Esophagus muscularis mucosa (tissue), 4 donors: Measurements from ENCODE around the gene ATP6AP1. TPM values are rescaled to one million over a fixed set of nuclear protein-coding genes. Genes with fewer than 3 reads are reported as not detected.

Source experiments
- DNase-seq: peaks from one replicate; pipeline ENCODE4 v3.0.0-alpha.2; 2017; ENCODE audit errors: extremely low spot score
- H3K27ac ChIP-seq, 4 donors: fragments of 200-600 bp; sonication (generic); replicated peaks in 1 of 4; 1 replicate in 3 of 4; 2 replicates in 1 of 4; pipeline ENCODE4 v1.5.1; 2016 to 2019; ENCODE audit warnings: mild to moderate bottlenecking in 1 of 4
- H3K27me3 ChIP-seq, 4 donors: fragments of 200-600 bp; sonication (generic); one replicate each; pipeline versions ENCODE4 v1.5.1 to v1.6.0; 2016 to 2019
- H3K36me3 ChIP-seq, 4 donors: fragments of 200-600 bp; sonication (generic); one replicate each; pipeline ENCODE4 v1.5.1; 2016 to 2019
- H3K4me1 ChIP-seq, 4 donors: fragments of 200-600 bp; sonication (generic); one replicate each; pipeline ENCODE4 v1.5.1; 2016 to 2019
- H3K4me3 ChIP-seq, 4 donors: fragments of 200-600 bp; sonication (generic); 1 replicate in 2 of 4; 2 replicates in 2 of 4; pipeline ENCODE4 v1.5.1; 2016 to 2019; ENCODE audit warnings: mild to moderate bottlenecking in 4 of 4, moderate library complexity in 1 of 4
- H3K9me3 ChIP-seq, 4 donors: fragments of 200-600 bp; sonication (generic); 1 replicate in 3 of 4; 2 replicates in 1 of 4; pipeline ENCODE4 v1.5.1; 2016 to 2019
- EP300 ChIP-seq: sonication (generic); formaldehyde crosslinking; IDR thresholded peaks from one replicate; pipeline ENCODE4 v1.6.1; 2017; ENCODE audit warnings: antibody characterized with exemption
- POLR2A ChIP-seq: fragments of 450-650 bp; IDR thresholded peaks from one replicate; pipeline ENCODE4 v1.6.1; 2017; ENCODE audit warnings: antibody characterized with exemption, moderate library complexity, mild to moderate bottlenecking, low read depth
- POLR2AphosphoS5 ChIP-seq, 2 donors: sonication (generic); formaldehyde crosslinking; IDR thresholded peaks; one replicate each; pipeline ENCODE4 v1.6.1; 2017; ENCODE audit warnings: antibody characterized with exemption in 2 of 2
- WGBS: methylation state at CpG from one replicate; pipeline ENCODE4 v1.1.5; 2018; 5-methylcytosine and 5-hydroxymethylcytosine counted together
- intact Hi-C: fragments of 100-400 bp; cut with DNase I; formaldehyde crosslinking; loops from one replicate; pipeline ENCODE4 v1.15.1; 2023
- total RNA-seq, 4 donors: library from RNA; depleted of rRNA; stranded (reverse); fragments of >200 nt; gene quantifications; one replicate each; pipeline versions ENCODE4 v1.1.0 to v1.2.1, GENCODE V29; 2016
- TF ChIP-seq, protein P1 (sequence below), 3 experiments: fragments of 200-600 bp in 2 of 3; fragments of 450-650 bp in 1 of 3; sonication (generic) in 2 of 3; IDR thresholded peaks; one replicate each; pipeline ENCODE4 v1.5.1; 2017 to 2019; ENCODE audit warnings: antibody characterized with exemption in 3 of 3, mild to moderate bottlenecking in 2 of 3, moderate library complexity in 1 of 3

Gene ATP6AP1
- total RNA-seq, 4 donors from 2014 or later: 27.4 to 67.2 (median 34.7) TPM

- H3K27me3 ChIP-seq: no peaks in the 10 kb centered on the region
- 91% methylated on average over 19 of the region's 28 CpGs for WGBS
- peaks cover 0 to 78% (median 51%) of the 10 kb centered on the region in 4 donors for H3K36me3 ChIP-seq
These were observed 36.4 kb downstream of the ATP6AP1 start for GRCh38 chrX:154464806-154465365.

DNA sequence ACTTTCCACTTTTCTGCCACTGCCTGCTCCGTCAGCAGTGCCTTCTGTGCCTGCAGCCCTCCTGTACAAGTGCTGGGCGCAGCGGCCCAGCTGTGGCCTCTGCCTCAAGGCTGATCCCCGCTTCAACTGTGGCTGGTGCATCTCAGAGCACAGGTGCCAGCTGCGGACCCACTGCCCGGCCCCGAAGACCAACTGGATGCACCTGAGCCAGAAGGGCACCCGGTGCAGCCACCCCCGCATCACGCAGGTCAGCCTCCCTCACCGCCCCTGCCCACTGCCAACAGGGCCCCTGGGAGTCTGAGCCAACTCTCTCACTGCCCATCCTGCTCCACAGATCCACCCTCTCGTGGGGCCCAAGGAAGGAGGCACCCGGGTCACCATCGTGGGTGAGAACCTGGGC lies 37.1 kb downstream of the ATP6AP1 start:
- intact Hi-C loops: no loop called here
- Histone ChIP-seq H3K9me3 (no peaks in the 10 kb centered on the region), H3K4me1 (no peaks in the 10 kb centered on the region), H3K27me3 (no peaks in the 10 kb centered on the region), H3K27ac (no peak overlapping the region), H3K36me3 (peaks cover 0 to 85% (median 57%) of the 10 kb centered on the region in 4 donors), H3K4me3 (no peak overlapping the region)
- TF ChIP-seq EP300: no peak
- TF ChIP-seq POLR2AphosphoS5 (IDR thresholded peaks at IDR 0.05): no peak
- no peak for TF ChIP-seq POLR2A
- TF ChIP-seq, protein P1, sequence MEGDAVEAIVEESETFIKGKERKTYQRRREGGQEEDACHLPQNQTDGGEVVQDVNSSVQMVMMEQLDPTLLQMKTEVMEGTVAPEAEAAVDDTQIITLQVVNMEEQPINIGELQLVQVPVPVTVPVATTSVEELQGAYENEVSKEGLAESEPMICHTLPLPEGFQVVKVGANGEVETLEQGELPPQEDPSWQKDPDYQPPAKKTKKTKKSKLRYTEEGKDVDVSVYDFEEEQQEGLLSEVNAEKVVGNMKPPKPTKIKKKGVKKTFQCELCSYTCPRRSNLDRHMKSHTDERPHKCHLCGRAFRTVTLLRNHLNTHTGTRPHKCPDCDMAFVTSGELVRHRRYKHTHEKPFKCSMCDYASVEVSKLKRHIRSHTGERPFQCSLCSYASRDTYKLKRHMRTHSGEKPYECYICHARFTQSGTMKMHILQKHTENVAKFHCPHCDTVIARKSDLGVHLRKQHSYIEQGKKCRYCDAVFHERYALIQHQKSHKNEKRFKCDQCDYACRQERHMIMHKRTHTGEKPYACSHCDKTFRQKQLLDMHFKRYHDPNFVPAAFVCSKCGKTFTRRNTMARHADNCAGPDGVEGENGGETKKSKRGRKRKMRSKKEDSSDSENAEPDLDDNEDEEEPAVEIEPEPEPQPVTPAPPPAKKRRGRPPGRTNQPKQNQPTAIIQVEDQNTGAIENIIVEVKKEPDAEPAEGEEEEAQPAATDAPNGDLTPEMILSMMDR (IDR thresholded peaks at IDR 0.05): no peak
- DNase-seq: no peak
- WGBS: 93% methylated on average over 14 of the region's 14 CpGs

More at GRCh38 chrX:154464806-154465365, 36.4 kb downstream of the ATP6AP1 start:
- Histone ChIP-seq H3K27ac (no peak overlapping the region), H3K4me3 (no peak overlapping the region), H3K4me1 (peaks cover 0 to 6% (median 3%) of the 10 kb centered on the region in 4 donors), H3K9me3 (no peaks in the 10 kb centered on the region)
- no peak for DNase-seq
- intact Hi-C loops: no loop called here
- TF ChIP-seq EP300: no peak
- no peak for TF ChIP-seq POLR2AphosphoS5 (IDR thresholded peaks at IDR 0.05)
- no peak for TF ChIP-seq POLR2A
- TF ChIP-seq, protein P1 (IDR thresholded peaks at IDR 0.05): no peak

DNA sequence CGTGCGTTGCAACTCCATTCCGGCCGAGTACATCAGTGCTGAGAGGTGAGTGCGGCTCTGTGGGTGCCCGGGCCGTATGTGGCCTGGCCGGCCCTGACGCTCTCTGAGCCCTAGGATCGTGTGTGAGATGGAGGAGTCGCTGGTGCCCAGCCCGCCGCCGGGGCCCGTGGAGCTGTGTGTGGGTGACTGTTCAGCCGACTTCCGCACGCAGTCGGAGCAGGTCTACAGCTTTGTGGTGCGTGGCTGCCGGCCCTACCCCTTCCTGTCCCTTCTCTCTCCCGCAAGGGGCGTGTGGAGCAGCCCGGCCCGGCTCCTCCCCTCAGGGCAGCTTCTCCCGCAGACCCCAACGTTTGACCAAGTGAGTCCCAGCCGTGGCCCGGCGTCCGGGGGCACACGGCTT lies 37.6 kb downstream of the ATP6AP1 start:
- H3K27me3 ChIP-seq: no peaks in the 10 kb centered on the region
- no peak for DNase-seq
- intact Hi-C loops: no loop called here
- TF ChIP-seq EP300: no peak
- no peak for TF ChIP-seq POLR2AphosphoS5 (IDR thresholded peaks at IDR 0.05)
- H3K4me3 ChIP-seq: no peak overlapping the region
- H3K4me1 ChIP-seq: no peaks in the 10 kb centered on the region
- 91% methylated on average over 20 of the region's 32 CpGs for WGBS
- peaks cover 0 to 86% (median 58%) of the 10 kb centered on the region in 4 donors for H3K36me3 ChIP-seq
- H3K9me3 ChIP-seq: no peaks in the 10 kb centered on the region
- no peak overlapping the region for H3K27ac ChIP-seq

DNA sequence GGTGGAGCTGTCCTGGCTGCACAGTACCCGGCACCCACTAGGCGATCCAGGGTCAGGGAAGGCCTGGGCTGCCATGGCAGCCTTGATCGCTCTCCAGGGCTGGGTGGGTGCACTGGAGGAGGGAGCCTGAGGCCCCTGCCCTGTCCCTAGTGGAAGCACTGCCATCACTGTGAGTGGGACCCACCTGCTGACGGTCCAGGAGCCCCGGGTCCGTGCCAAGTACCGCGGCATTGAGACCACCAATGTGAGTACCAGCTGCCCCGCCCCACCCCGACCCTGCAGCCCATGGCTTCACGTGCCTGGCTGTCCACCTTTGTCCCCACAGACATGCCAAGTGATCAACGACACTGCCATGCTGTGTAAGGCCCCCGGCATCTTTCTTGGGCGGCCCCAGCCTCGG lies 38.4 kb downstream of the ATP6AP1 start:
- Histone ChIP-seq H3K36me3 (peaks cover 0 to 88% (median 57%) of the 10 kb centered on the region in 4 donors), H3K9me3 (no peaks in the 10 kb centered on the region), H3K27ac (no peak overlapping the region), H3K27me3 (no peaks in the 10 kb centered on the region), H3K4me1 (no peaks in the 10 kb centered on the region), H3K4me3 (no peak overlapping the region)
- no peak for DNase-seq
- 78% methylated on average over 4 of the region's 15 CpGs for WGBS
- TF ChIP-seq, protein P1 (IDR thresholded peaks at IDR 0.05): no peak
- no peak for TF ChIP-seq EP300
- TF ChIP-seq POLR2A: no peak
- no peak for TF ChIP-seq POLR2AphosphoS5 (IDR thresholded peaks at IDR 0.05)
- intact Hi-C loops: no loop called here

- DNase-seq: no peak
- 95% methylated on average over 7 of the region's 21 CpGs for WGBS
- intact Hi-C loops: no loop called here
- Histone ChIP-seq H3K4me3 (no peak overlapping the region), H3K36me3 (peaks cover 0 to 87% (median 57%) of the 10 kb centered on the region in 4 donors), H3K27ac (no peak overlapping the region), H3K27me3 (no peaks in the 10 kb centered on the region), H3K9me3 (no peaks in the 10 kb centered on the region), H3K4me1 (no peaks in the 10 kb centered on the region)
- TF ChIP-seq POLR2AphosphoS5 (IDR thresholded peaks at IDR 0.05) (no peak), EP300 (no peak)
These were observed 39.1 kb downstream of the ATP6AP1 start for GRCh38 chrX:154467556-154467955.

GRCh38 chrX:154468217-154468616 lies 39.7 kb downstream of the ATP6AP1 start:
- no peaks in the 10 kb centered on the region for H3K9me3 ChIP-seq
- peaks cover 0 to 88% (median 57%) of the 10 kb centered on the region in 4 donors for H3K36me3 ChIP-seq
- intact Hi-C loops: no loop called here
- H3K4me1 ChIP-seq: no peaks in the 10 kb centered on the region
- 92% methylated on average over 7 of the region's 23 CpGs for WGBS
- TF ChIP-seq, protein P1 (IDR thresholded peaks at IDR 0.05): no peak
- TF ChIP-seq POLR2AphosphoS5 (IDR thresholded peaks at IDR 0.05): no peak
- TF ChIP-seq POLR2A: no peak
- no peak for TF ChIP-seq EP300
- no peak overlapping the region for H3K27ac ChIP-seq
- no peak overlapping the region for H3K4me3 ChIP-seq
- DNase-seq: no peak
- H3K27me3 ChIP-seq: no peaks in the 10 kb centered on the region
